Ovary (tissue), 9 donors: Measurements from ENCODE around the gene NDST4. TPM values are rescaled to one million over a fixed set of nuclear protein-coding genes. Genes with fewer than 3 reads are reported as not detected.

Experiments
- DNase-seq, 5 donors: peaks; one replicate each; pipeline ENCODE4 v3.0.0-alpha.2; 2019 to 2020
- H3K27ac ChIP-seq, 2 donors: fragments of 200-600 bp; one replicate each; pipeline versions ENCODE4 v1.5.1 to v1.8.0; 2019 to 2022
- H3K27me3 ChIP-seq: fragments of 200-600 bp; one replicate; pipeline ENCODE4 v1.8.0; 2022
- H3K36me3 ChIP-seq: fragments of 200-600 bp; sonication (generic); one replicate; pipeline ENCODE4 v1.5.1; 2019
- H3K4me1 ChIP-seq: one replicate; pipeline ENCODE4 v1.8.1; 2013; ENCODE audit warnings: mild to moderate bottlenecking, moderate library complexity; ENCODE audit not compliant: insufficient read depth
- H3K4me3 ChIP-seq: fragments of 200-600 bp; sonication (generic); one replicate; pipeline ENCODE4 v1.5.1; 2017
- H3K9me3 ChIP-seq, 2 donors: fragments of 200-600 bp in 1 of 2; sonication (generic) in 1 of 2; one replicate each; pipeline versions ENCODE4 v1.5.1 to v1.8.1; 2013 to 2019; ENCODE audit warnings: mild to moderate bottlenecking in 1 of 2, moderate library complexity in 1 of 2
- CTCF ChIP-seq, 3 donors: fragments of 450-650 bp in 2 of 3; fragments of 200-600 bp in 1 of 3; IDR thresholded peaks; one replicate each; pipeline versions ENCODE4 v1.5.1 to v1.8.0; 2016 to 2022; ENCODE audit warnings: antibody characterized with exemption in 3 of 3, mild to moderate bottlenecking in 1 of 3
- EP300 ChIP-seq: sonication (generic); formaldehyde crosslinking; IDR thresholded peaks from one replicate; pipeline ENCODE4 v1.6.1; 2017; ENCODE audit warnings: antibody characterized with exemption
- POLR2A ChIP-seq: fragments of 450-650 bp; IDR thresholded peaks from one replicate; pipeline ENCODE4 v1.6.1; 2017; ENCODE audit warnings: antibody characterized with exemption, mild to moderate bottlenecking, moderate library complexity
- WGBS, 3 donors: extraction: QIAGEN DNeasy Blood & Tissue Kit in 1 of 3; methylation state at CpG; one replicate each; pipeline versions ENCODE4 v1.1.5 to v1.1.7; 2013 to 2017; 5-methylcytosine and 5-hydroxymethylcytosine counted together
- intact Hi-C, 4 donors: fragments of 100-400 bp; cut with DNase I; formaldehyde crosslinking; loops; one replicate each; pipeline versions ENCODE4 v1.11.0 to v1.15.1; 2022 to 2023
- polyA plus RNA-seq, 2 donors: library from polyadenylated mRNA; stranded (reverse); fragments of 200-250 nt in 1 of 2; fragments of 350-450 nt in 1 of 2; fragmentation: Illumina TruSeq in 1 of 2; extraction: RNeasy Lipid Tissue Mini Kit (QIAGEN cat#74804) in 1 of 2; gene quantifications; one replicate each; pipeline ENCODE4 v1.2.3, GENCODE V29; 2013 to 2014
- total RNA-seq, 7 donors: library from RNA; depleted of rRNA in 2 of 7; stranded (reverse); fragments of >200 nt in 2 of 7; fragmentation: NEBNext Ultra II Directional in 3 of 7; extraction: Animal tissue kit (Norgen Biotek cat#: 25700) in 3 of 7; gene quantifications; one replicate each; pipeline versions ENCODE4 v1.1.0 to v1.2.4, GENCODE V29; 2016 to 2023
- donor health status: DM: no; HTN: no; CAD: no; lungs with moderate emphysema.
- donor health status: DM: no; HTN: no; CAD: no.
- donor health status: Bipolar disorder and iron deficiency.
- donor health status: DM: yes; HTN: yes; CAD: no.
- donor health status: DM: no; HTN: no; CAD: no.
- donor health status: DM: yes; HTN: yes; CAD: no.

The NDST4 gene
- total and polyA plus RNA-seq, 9 donors, result 0.12 to 2.9 (median 0.72) TPM

GRCh38 chr4:115028682-115029410 lies 84.6 kb downstream of the NDST4 start:
- intact Hi-C loops, result no loop called here
- H3K27me3 ChIP-seq, result no peaks in the 10 kb centered on the region
- H3K4me1 ChIP-seq, result no peaks in the 10 kb centered on the region
- no peak overlapping the region for H3K27ac ChIP-seq
- TF ChIP-seq POLR2A, result no peak
- 74 to 81% (median 81%) methylated on average over 2 of the region's 2 CpGs for WGBS, 3 donors
- H3K9me3 ChIP-seq, result no peaks in the 10 kb centered on the region
- no peaks in the 10 kb centered on the region for H3K36me3 ChIP-seq
- H3K4me3 ChIP-seq, result no peak overlapping the region
- DNase-seq, result no peak

- WGBS, 3 donors, result 91 to 94% (median 92%) methylated on average over 1 of the region's 1 CpG
- DNase-seq, result no peak
- H3K4me3 ChIP-seq, result no peak overlapping the region
- intact Hi-C loops, result no loop called here
- TF ChIP-seq EP300 (no peak), CTCF (IDR thresholded peaks at IDR 0.05) (no peak), POLR2A (no peak)
- H3K9me3 ChIP-seq, result no peaks in the 10 kb centered on the region
- no peak overlapping the region for H3K27ac ChIP-seq
- H3K36me3 ChIP-seq, result no peaks in the 10 kb centered on the region
- H3K27me3 ChIP-seq, result no peaks in the 10 kb centered on the region
- no peaks in the 10 kb centered on the region for H3K4me1 ChIP-seq
These were observed 113.5 kb downstream of the NDST4 start for GRCh38 chr4:114999880-115000279.

- intact Hi-C loops, result no loop called here
- DNase-seq, result no peak
- no peak overlapping the region for H3K27ac ChIP-seq
- TF ChIP-seq CTCF (IDR thresholded peaks at IDR 0.05) (no peak), POLR2A (no peak), EP300 (no peak)
- H3K27me3 ChIP-seq, result no peaks in the 10 kb centered on the region
- no peaks in the 10 kb centered on the region for H3K4me1 ChIP-seq
- H3K4me3 ChIP-seq, result no peak overlapping the region
- no peaks in the 10 kb centered on the region for H3K36me3 ChIP-seq
- H3K9me3 ChIP-seq, result no peaks in the 10 kb centered on the region
These were observed 115.1 kb downstream of the NDST4 start for GRCh38 chr4:114998316-114998715.

GRCh38 chr4:114997576-114998247 lies 115.7 kb downstream of the NDST4 start:
- no peak for TF ChIP-seq EP300
- no peak for TF ChIP-seq CTCF (IDR thresholded peaks at IDR 0.05)
- TF ChIP-seq POLR2A, result no peak
- Histone ChIP-seq H3K27me3 (no peaks in the 10 kb centered on the region), H3K4me3 (no peak overlapping the region), H3K27ac (no peak overlapping the region), H3K36me3 (no peaks in the 10 kb centered on the region), H3K9me3 (no peaks in the 10 kb centered on the region), H3K4me1 (no peaks in the 10 kb centered on the region)
- no peak for DNase-seq
- 20 to 27% (median 22%) methylated on average over 2 of the region's 2 CpGs for WGBS, 3 donors
- intact Hi-C loops, result no loop called here

- Histone ChIP-seq H3K4me1 (no peaks in the 10 kb centered on the region), H3K27me3 (no peaks in the 10 kb centered on the region), H3K9me3 (no peaks in the 10 kb centered on the region), H3K27ac (no peak overlapping the region), H3K36me3 (no peaks in the 10 kb centered on the region), H3K4me3 (no peak overlapping the region)
- 62 to 75% (median 62%) methylated on average over 4 of the region's 4 CpGs for WGBS, 3 donors
- TF ChIP-seq EP300, result no peak
- no peak for TF ChIP-seq POLR2A
- no peak for TF ChIP-seq CTCF (IDR thresholded peaks at IDR 0.05)
- no peak for DNase-seq
- intact Hi-C loops, result no loop called here
These were observed 127.3 kb downstream of the NDST4 start for GRCh38 chr4:114986133-114986532.
